Neural crest cell (in vitro differentiated cells): ENCODE data around the gene ZDHHC11B. TPM values are rescaled to one million over a fixed set of nuclear protein-coding genes. Genes with fewer than 3 reads are reported as not detected.
"Not testable (repeated sequence)": the region's sequence is repeated elsewhere in the genome, so short reads cannot be mapped to it uniquely, and the experiment has no call there.

ENCODE experiments used
- DNase-seq: peaks from one replicate; pipeline ENCODE4 v3.0.0; 2021; ENCODE audit warnings: low read depth, mixed read lengths, low spot score
- H3K27ac Mint-ChIP-seq: one replicate; pipeline ENCODE4 v1.8.0; 2021; ENCODE audit warnings: mild to moderate bottlenecking, mixed read lengths; ENCODE audit not compliant: unreplicated experiment
- H3K27me3 Mint-ChIP-seq: 2 replicates; pipeline ENCODE4 v1.8.0; 2021; ENCODE audit warnings: low read depth, mild to moderate bottlenecking, mixed read lengths
- H3K36me3 Mint-ChIP-seq: 2 replicates; pipeline ENCODE4 v1.8.0; 2021; ENCODE audit warnings: low read depth, mild to moderate bottlenecking, mixed read lengths
- H3K4me1 Mint-ChIP-seq: 2 replicates; pipeline ENCODE4 v1.8.0; 2021; ENCODE audit warnings: mixed read lengths
- H3K4me3 Mint-ChIP-seq: one replicate; pipeline ENCODE4 v1.8.0; 2021; ENCODE audit warnings: mild to moderate bottlenecking, mixed read lengths
- H3K9me3 Mint-ChIP-seq: 2 replicates; pipeline ENCODE4 v1.8.0; 2021; ENCODE audit warnings: mixed read lengths
- total RNA-seq: library from RNA; stranded (reverse); gene quantifications from 2 replicates; pipeline ENCODE4 v1.2.1, GENCODE V29; 2021
- TF ChIP-seq, protein P1 (sequence below): fragments of 200-600 bp; sonication (generic); conservative IDR thresholded peaks from 2 replicates; pipeline ENCODE4 v1.5.0; 2021; ENCODE audit warnings: antibody characterized with exemption, mild to moderate bottlenecking

ZDHHC11B gene
- total RNA-seq, 1 donor from 2014 or later = 3.0 TPM

GRCh38 chr5:691817-692528 lies 92.6 kb downstream of the ZDHHC11B start:
- no peak overlapping the region for H3K27ac Mint-ChIP-seq

GRCh38 chr5:691049-691448 lies 93.5 kb downstream of the ZDHHC11B start:
- H3K27me3 Mint-ChIP-seq, H3K36me3 Mint-ChIP-seq, H3K4me3 Mint-ChIP-seq, H3K27ac Mint-ChIP-seq, H3K9me3 Mint-ChIP-seq, DNase-seq, H3K4me1 Mint-ChIP-seq: not testable (repeated sequence)

More at GRCh38 chr5:691817-692528, 92.6 kb downstream of the ZDHHC11B start:
- peaks cover 2% of the 10 kb centered on the region for H3K36me3 Mint-ChIP-seq
- H3K9me3 Mint-ChIP-seq = no peaks in the 10 kb centered on the region
- no peak for DNase-seq
- TF ChIP-seq, protein P1, sequence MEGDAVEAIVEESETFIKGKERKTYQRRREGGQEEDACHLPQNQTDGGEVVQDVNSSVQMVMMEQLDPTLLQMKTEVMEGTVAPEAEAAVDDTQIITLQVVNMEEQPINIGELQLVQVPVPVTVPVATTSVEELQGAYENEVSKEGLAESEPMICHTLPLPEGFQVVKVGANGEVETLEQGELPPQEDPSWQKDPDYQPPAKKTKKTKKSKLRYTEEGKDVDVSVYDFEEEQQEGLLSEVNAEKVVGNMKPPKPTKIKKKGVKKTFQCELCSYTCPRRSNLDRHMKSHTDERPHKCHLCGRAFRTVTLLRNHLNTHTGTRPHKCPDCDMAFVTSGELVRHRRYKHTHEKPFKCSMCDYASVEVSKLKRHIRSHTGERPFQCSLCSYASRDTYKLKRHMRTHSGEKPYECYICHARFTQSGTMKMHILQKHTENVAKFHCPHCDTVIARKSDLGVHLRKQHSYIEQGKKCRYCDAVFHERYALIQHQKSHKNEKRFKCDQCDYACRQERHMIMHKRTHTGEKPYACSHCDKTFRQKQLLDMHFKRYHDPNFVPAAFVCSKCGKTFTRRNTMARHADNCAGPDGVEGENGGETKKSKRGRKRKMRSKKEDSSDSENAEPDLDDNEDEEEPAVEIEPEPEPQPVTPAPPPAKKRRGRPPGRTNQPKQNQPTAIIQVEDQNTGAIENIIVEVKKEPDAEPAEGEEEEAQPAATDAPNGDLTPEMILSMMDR = no peak
- H3K27me3 Mint-ChIP-seq = peaks cover 2% of the 10 kb centered on the region
- H3K4me3 Mint-ChIP-seq = no peak overlapping the region
- no peaks in the 10 kb centered on the region for H3K4me1 Mint-ChIP-seq

DNA sequence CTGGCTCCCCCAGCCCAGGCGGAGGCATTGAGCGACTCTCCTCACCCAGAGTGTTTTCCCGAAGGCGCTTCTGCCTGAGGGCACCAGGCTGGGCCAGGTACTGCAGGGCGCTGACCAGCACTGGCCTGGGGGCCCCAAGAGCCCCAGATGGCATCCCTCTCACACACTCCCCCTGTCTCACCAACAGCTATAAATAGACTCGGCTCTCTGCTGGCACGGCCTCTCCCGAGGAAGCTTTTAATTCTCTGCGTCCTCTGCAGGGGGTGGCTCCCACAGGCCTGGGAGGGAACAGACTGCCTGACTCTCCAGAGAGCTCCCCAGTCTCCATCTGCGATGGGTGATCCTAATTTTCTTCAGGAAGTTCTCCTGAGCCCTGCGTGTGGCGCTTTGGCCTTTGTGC lies 94.2 kb downstream of the ZDHHC11B start:
- not testable (repeated sequence) for DNase-seq, H3K27me3 Mint-ChIP-seq, H3K4me1 Mint-ChIP-seq, H3K27ac Mint-ChIP-seq, H3K36me3 Mint-ChIP-seq, H3K4me3 Mint-ChIP-seq, H3K9me3 Mint-ChIP-seq

DNA sequence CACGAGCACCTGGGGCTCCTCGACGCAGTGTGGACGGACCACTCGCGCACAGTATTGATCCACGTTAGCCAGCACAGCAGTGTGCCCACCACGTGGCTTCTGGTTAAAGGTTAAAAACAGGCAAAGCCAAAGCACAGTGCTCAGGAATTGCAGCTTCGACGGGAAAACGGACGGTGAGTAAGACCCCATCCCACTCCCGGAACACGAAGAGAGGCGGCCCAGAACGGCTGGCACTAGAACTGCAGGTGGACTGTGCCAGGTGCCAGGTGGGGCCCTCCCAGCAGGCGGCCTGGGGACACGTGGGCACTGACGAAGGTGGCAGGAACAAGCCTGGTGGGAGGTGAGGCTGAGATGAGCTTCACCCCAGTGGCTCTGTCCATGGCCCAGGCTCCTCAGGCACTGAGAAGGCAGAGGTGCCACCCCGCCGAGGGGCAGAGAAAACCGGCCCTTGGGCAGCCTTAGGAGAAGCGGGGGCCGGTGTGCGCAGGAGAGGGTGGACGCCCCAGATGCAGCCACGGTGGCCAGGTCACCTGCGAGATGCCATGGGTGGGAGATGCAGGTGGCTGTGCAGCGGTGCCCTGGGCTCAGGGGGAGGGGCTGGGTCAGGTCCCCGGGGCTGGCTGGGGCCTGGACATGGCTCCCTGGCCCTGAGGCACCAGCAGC lies 96.0 kb downstream of the ZDHHC11B start:
- not testable (repeated sequence) for H3K27me3 Mint-ChIP-seq, H3K9me3 Mint-ChIP-seq, H3K27ac Mint-ChIP-seq, H3K4me1 Mint-ChIP-seq, H3K4me3 Mint-ChIP-seq, H3K36me3 Mint-ChIP-seq, DNase-seq

DNA sequence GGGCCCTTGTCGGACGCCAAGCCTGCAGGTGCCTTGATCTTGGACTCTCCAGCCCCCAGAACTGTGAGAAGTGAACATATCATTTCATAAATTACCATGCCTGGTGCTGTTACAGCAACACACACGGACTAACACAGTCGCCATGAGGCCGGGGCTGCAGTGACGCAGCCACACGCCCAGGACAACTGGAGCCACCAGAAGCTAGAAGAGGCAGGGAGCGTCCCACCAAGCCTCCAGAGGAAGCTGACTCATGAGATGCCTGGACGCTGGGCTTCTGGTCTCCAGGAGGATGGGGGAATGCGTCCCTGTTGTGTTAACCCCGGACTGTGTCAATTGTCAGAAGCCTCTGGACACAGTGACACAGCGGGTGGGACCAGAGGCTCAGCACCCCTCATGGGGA lies 97.6 kb downstream of the ZDHHC11B start:
- H3K36me3 Mint-ChIP-seq, H3K4me3 Mint-ChIP-seq, H3K27ac Mint-ChIP-seq, H3K4me1 Mint-ChIP-seq, DNase-seq, H3K27me3 Mint-ChIP-seq, H3K9me3 Mint-ChIP-seq: not testable (repeated sequence)

GRCh38 chr5:686172-686523 lies 98.4 kb downstream of the ZDHHC11B start:
- DNase-seq, H3K36me3 Mint-ChIP-seq, H3K9me3 Mint-ChIP-seq: not testable (repeated sequence)

GRCh38 chr5:685262-686171 lies 99.0 kb downstream of the ZDHHC11B start:
- no peak for DNase-seq
- no peaks in the 10 kb centered on the region for H3K4me1 Mint-ChIP-seq
- H3K4me3 Mint-ChIP-seq = no peak overlapping the region
- H3K27ac Mint-ChIP-seq = no peak overlapping the region
- H3K36me3 Mint-ChIP-seq = no peaks in the 10 kb centered on the region
- TF ChIP-seq, protein P1 = no peak
- no peaks in the 10 kb centered on the region for H3K27me3 Mint-ChIP-seq
- no peaks in the 10 kb centered on the region for H3K9me3 Mint-ChIP-seq

More at GRCh38 chr5:686172-686523, 98.4 kb downstream of the ZDHHC11B start:
- H3K4me1 Mint-ChIP-seq, H3K27me3 Mint-ChIP-seq, H3K4me3 Mint-ChIP-seq, H3K27ac Mint-ChIP-seq: not testable (repeated sequence)
